PC-3 (cell line): ENCODE results near the gene STK11.

ENCODE experiments used
- EZH2 ChIP-seq: fragments of 300-600 bp; sonication (generic); IDR thresholded peaks from one replicate; pipeline ENCODE4 v1.6.1; 2017; ENCODE audit warnings: antibody characterized with exemption, mild to moderate bottlenecking, low read length; ENCODE audit not compliant: unreplicated experiment
- EZH2phosphoT487 ChIP-seq: fragments of 300-600 bp; sonication (generic); IDR thresholded peaks from 2 replicates; pipeline ENCODE4 v1.6.1; 2018; ENCODE audit warnings: mild to moderate bottlenecking, antibody characterized with exemption, low read length, borderline replicate concordance
- TF ChIP-seq, protein P1 (sequence below): fragments of 300-600 bp; sonication (generic); conservative IDR thresholded peaks from 2 replicates; pipeline ENCODE4 v1.5.1; 2017; ENCODE audit warnings: antibody characterized with exemption, low read depth, mild to moderate bottlenecking, low read length

- TF ChIP-seq, protein P1, sequence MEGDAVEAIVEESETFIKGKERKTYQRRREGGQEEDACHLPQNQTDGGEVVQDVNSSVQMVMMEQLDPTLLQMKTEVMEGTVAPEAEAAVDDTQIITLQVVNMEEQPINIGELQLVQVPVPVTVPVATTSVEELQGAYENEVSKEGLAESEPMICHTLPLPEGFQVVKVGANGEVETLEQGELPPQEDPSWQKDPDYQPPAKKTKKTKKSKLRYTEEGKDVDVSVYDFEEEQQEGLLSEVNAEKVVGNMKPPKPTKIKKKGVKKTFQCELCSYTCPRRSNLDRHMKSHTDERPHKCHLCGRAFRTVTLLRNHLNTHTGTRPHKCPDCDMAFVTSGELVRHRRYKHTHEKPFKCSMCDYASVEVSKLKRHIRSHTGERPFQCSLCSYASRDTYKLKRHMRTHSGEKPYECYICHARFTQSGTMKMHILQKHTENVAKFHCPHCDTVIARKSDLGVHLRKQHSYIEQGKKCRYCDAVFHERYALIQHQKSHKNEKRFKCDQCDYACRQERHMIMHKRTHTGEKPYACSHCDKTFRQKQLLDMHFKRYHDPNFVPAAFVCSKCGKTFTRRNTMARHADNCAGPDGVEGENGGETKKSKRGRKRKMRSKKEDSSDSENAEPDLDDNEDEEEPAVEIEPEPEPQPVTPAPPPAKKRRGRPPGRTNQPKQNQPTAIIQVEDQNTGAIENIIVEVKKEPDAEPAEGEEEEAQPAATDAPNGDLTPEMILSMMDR: no peak
- TF ChIP-seq EZH2 (no peak), EZH2phosphoT487 (no peak)
Observed at GRCh38 chr19:1269478-1270212, 64.1 kb downstream of the STK11 start.
